Stimulated activated CD8-positive, alpha-beta memory T cell treated with anti-CD3 and anti-CD28 coated beads, Interleukin-4, amount 100 ng/mL, for 48 hours (primary cell): ENCODE results near the gene CCDC92B.
"Not testable (repeated sequence)": the region's sequence is repeated elsewhere in the genome, so short reads cannot be mapped to it uniquely, and the experiment has no call there.

Experiments used
- DNase-seq: peaks from one replicate; pipeline ENCODE4 v3.0.0-alpha.2; 2020

CCDC92B gene

GRCh38 chr17:2688351-2689342, 60.8 kb downstream of the CCDC92B start:
- DNase-seq: peak; percentile 30

- no peak for DNase-seq
Observed at GRCh38 chr17:2687074-2687418, 62.4 kb downstream of the CCDC92B start.

- DNase-seq: peak; percentile 25
Observed at GRCh38 chr17:2685696-2686095, 63.8 kb downstream of the CCDC92B start.

- peak; percentile 17 for DNase-seq
Observed at GRCh38 chr17:2684549-2684948, 64.9 kb downstream of the CCDC92B start.

GRCh38 chr17:2683912-2684311, 65.5 kb downstream of the CCDC92B start:
- DNase-seq: peak; percentile 14

- DNase-seq: no peak
Observed at GRCh38 chr17:2682176-2682938, 67.1 kb downstream of the CCDC92B start.

- no peak for DNase-seq
Observed at GRCh38 chr17:2681650-2682049, 67.8 kb downstream of the CCDC92B start.

GRCh38 chr17:2680961-2681360, 68.5 kb downstream of the CCDC92B start:
- DNase-seq: no peak

GRCh38 chr17:2679247-2679646, 70.2 kb downstream of the CCDC92B start:
- DNase-seq: not testable (repeated sequence)
